Measurements from ENCODE around the gene CD180.

CD180 gene

DNA sequence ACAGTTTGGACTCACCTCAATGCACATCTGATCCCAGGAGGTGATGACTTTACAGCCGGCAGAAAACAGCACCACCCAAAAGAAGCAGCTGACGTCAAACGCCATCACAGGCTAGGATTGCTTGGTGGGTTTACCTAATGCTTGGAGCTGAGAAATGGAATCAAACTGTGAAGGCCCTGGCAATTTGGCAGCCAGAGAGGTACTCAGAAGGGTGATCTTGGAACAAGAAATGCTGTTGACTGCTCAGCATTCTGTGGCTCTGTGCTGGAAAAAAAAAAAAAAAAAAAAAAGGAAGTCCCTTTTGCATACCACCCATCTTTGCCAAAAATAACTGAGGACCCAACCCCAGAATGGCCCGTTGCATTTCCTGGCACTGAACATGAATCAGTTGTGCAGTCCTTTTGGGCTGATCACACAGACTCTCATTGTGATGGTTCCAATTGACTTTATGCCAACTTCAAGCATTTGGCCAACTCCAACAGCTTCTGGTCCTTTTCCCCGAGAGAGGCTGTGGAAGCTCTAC is at the start of gene CD180:
TSS of gene CD180 (minus strand) at position 263 of the 523 bp plus-strand sequence. CDS start at position 105, 158 bp downstream.
- no peak for DNase-seq

DNA sequence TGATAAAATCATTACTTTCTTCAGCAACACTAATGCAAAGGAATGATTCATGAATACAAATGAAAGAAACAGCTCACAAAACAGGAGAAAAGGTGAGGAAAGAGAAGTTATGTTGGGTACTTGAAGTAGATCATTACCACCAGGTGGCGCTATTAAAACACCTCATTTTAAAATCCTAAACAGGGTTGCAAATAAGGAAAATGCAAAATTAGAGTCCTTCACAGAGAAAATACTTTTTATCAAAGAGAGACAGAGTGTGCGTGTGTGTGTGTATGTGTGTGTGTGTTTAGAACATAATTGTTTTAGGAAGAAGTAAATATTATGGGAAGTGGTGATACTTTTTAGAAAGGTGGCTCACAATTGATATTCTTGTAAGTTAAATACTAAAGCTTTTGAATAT is 49.5 kb upstream of the CD180 start:
- DNase-seq, result peak; percentile 47

GRCh38 chr5:67245259-67245846 is 48.8 kb upstream of the CD180 start:
- no peak for DNase-seq

DNA sequence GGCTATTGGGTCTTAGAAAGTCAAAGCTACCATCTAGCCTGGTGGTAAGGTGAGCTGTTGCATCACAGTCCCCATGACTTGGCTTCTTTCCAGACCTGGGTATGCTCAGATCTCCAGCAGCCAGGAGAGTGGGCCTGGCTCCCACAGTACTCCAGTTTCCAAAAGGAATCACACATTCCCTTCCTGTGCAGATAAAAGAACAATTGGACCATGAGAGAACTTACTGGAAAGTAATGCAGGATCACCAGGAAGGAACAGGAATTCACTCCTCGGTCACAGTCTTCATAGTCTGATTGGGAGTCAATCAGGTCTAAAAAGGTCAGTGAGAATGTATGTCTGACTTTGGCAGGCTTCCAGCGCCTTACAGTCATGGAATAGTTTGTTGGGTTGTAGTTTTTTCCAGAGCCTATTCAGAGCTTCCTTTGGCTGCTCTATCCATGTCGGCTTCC is 47.8 kb upstream of the CD180 start:
- DNase-seq, result no peak

DNA sequence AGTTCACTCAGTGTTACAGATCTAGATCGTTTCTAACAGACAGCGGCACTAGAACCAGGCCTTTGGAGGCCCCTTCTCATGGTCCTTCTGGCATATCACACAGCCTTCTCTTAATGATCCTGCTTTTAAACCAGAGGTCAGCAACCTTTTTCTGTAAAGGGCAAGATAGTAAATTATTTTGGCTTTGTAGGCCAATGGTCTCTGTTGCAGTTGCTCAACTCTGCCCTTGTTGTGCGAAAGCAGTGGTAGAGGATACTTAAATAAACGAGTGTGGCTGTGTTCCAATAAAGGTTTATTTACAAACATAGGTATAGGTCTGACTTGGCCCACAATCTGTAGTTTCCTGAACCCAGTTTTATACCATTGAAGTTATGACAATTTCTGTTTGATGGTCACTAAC is 47.3 kb upstream of the CD180 start:
- DNase-seq, result no peak

DNA sequence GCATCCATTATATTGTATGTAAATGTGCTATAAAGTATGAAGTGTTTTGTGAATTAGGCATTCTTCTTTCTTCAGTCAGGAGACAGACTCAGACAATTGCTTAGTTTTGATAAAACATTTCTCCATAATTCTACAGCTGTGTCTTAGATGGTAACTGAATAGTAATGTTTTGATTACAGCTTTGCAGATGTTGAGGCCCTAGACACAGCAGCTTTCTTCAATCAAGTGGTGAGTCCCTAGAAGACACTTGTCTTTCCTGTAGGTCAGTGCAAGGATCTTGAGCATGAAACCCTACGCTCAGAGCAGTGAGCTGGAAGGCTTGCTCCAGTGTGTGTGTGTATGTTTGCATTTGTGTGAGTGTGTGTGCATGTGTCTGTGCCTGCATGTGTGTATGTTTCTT is 46.8 kb upstream of the CD180 start:
- no peak for DNase-seq

DNA sequence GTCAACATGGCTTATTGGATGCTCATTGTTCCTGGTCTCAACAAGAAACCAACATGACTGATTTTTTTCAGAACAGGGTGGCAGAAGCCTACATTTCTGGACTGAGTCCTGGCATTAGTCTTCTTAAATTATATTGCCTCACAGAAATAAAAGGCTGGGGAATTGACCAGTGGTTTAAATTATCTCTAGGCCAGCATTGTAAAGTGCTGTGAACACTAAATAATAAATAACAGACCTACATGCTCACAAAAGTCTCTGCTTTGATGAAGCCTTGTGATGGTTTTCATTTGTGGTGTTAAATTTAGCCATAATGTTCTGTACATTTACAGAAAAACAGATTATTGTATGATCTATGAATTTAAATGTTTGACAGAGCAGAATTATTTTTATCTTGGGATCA is 44.7 kb upstream of the CD180 start:
- DNase-seq, result no peak

DNA sequence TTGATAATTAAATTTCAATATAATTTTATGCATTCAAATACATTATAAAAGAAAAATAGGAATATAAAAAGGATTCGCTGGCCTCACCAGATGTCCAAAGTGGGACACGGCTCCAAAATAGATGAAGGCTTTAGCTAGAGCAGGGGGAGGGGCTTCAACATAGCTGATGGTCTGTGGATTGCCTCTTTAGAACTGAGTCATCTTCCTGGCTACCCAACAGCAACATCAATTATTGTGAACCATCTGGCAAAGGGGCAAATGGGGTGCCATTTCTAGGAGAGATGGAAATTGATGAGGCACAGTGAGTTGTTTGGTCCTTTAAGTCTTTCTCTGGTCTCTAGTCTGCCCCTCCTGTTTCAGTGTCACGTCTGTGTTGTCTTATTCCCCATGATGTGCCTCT is 44.2 kb upstream of the CD180 start:
- DNase-seq, result no peak

DNA sequence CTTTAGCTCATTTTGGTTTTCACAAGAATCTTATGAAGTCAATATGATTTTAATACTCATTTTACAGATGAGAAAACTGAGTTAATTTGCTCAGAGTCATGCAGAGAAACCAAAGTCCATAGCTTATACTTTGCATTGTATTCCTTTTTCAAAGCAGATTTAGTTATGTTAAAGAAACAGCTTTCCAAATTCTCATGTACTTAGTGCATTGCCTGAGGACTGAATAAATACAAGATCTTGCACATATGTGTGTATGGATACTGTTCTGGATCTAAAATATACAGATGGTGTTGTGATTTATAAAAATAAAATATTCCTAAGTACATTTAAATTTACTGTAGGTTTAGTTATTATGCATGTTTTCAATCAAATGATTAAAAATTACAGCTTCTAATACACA is 43.5 kb upstream of the CD180 start:
- DNase-seq, result no peak

DNA sequence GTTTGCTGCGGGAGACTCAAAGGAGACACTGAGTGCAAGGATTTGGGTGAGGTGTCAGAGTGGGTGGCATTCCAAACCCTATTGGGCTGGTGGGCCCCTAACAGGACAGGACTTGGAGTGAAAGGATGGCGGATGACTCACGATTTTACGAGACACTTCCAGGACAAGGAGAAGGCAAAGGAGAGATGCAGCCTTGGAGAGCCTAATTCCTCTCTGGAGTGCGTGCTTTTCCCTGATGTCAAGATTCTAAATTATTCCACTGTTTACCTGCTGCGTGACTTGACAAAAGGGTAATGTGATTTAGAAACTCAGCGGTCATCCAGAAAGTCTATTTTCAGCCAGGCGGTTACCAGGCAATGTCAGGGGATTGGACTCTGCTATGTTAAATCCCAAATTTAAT is 41.6 kb upstream of the CD180 start:
- no peak for DNase-seq

DNA sequence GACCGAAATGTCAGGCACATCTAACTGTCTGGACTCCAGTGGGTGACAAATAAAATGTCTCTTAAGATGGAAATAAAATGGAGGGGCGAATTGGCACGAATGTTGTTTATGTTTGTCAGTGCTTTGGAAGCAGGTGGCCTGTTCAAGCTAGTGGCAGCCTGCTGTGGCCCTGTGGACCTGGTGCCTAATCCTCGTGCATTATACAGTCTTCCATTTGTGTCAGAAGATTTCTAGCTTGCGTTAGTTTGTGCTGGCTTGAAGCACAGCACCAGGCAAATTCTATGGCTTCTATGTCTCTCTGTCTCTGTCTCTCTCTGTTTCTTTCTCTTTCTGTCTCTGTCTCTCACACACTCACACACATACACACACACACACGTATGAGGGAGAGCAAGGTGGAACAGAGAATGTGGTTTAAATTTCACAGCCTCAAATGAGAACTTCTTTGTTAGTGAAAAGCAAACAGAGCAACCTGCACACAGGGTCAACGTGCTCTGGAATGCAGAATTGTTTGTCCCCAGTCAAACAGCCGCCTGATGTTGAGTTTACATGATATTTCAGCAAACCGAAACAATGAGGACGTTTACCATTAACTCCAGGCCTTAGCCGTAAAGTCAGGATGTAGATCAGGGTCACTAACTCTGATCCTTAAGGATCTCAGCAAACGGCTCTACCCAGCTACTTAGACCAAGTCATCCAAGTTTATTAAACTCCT is 39.0 kb upstream of the CD180 start:
- no peak for DNase-seq

GRCh38 chr5:67234671-67235176 is 38.1 kb upstream of the CD180 start:
- peak; percentile 49 for DNase-seq

GRCh38 chr5:67233075-67233474 is 36.5 kb upstream of the CD180 start:
- no peak for DNase-seq

GRCh38 chr5:67223211-67223610 is 26.6 kb upstream of the CD180 start:
- no peak for DNase-seq

- DNase-seq, result no peak
These were observed 25.8 kb upstream of the CD180 start for GRCh38 chr5:67222243-67223025.

- DNase-seq, result no peak
These were observed 25.1 kb upstream of the CD180 start for GRCh38 chr5:67221487-67222242.

DNA sequence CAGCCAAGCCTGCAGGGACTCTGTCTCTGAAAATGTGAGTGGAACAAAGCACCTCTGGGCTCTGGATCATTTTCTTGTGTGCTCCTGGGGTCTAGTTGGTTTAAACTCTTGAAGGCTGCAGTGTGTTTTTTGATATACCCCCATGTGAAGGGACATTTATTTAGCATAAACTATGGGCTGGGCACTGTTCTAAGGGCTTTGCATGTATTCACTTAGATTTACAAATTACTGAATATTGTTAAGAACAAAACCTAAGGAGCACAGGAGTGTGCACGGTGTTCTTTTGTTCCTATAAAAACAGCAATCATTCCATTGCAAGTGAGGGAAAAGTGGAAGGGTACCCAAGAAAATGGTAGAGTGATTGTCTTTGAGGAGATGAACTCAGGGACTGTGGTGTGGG is 20.0 kb upstream of the CD180 start:
- DNase-seq, result no peak

DNA sequence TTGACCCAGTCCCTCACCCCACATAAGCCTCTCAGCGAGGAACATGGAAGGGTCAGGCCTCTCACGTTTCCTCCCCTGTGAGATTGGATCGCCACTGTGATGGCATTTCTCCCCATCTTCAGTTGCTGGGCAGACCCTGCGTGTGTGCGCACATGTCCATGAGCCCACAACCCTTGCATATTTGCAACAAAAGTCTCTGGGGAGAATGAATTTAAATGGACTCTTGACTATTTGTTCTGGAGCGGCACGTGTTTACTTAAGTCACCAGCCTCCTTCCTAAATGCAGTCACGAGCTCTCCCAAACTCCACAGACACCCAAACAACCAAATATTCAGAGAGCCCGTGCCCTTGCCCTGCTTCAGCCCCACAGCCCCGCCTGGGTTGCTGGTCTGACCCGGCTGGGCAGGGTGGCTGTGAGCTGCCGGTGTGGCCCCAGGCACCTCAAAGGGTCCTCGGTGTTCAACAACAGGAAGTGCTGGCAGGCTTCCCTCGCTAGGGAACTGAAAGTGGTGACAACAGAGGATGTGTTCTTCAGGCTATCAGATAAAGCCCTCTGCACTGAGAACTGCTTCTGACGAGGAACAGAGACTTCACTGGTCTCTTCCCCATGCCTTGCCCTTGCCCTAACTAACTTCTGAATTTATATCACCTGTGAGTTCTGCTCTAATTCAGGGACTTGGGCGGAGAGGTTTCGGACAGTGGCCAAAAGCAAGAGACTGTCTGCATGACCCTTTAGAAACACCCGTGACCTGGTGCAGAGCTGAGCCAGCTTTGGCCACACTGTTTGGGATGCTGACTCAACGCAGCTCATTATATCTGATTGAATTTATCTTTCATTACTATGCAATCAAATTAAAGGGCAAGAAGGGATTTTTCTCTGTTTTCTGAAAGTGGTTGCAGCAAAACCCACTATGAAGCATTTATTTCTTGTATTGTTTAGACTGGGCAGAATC is 19.2 kb upstream of the CD180 start:
- DNase-seq, result no peak

DNA sequence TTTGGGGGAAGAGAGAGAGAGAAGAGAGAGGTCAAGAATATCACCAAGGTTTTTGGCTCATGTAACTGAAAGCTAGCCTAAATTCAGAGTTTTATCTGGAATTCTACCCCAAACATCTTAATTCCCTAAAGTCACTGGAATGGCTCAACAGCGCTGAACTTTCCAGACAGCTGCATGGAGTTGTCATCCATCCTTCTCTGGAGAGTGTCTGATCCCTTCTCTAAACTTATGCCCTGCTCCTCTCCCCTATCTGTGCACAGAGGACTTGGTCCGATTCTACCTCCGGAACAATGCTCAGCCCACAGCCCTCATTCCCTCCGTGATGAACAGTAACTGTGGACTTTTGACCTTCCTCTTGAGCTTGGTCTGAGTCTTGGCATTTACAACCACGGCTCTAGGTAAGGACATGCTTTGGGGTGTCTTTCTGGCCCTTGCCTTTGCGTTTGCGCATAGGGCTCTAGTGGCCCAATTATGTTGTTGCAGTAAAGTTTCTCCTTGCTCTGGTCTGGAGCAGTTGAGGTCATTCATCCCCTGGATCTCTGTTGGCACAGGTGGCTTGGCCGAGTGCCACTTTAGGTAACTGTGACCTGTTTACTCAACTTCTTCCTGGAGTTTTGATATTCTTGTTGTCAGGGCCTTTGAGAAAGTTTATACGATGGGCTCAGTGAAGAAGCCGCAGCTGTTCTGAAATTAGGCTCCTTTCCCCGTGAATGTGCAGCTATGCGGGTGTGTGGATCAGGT is 18.3 kb upstream of the CD180 start:
- DNase-seq, result no peak

GRCh38 chr5:67214036-67214435 is 17.4 kb upstream of the CD180 start:
- DNase-seq, result no peak

DNA sequence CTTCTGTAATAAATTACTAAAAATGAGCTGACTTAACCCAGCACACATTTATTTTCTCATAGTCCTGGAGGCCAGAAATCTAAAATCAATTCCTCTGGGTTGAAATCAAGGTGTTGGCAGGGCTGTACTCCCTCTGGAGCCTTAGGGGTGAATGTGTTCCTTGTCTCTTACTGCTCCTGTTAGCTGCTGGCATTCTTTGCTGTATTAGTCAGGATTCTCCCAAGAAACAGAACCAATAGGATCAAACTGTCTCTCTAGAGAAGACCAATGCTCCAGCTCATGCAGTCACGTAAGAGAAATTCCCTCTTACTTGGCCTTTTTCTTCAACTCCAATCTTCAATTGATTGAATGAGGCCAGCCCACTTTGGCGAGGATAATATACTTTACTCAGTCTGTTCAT is 15.3 kb upstream of the CD180 start:
- DNase-seq, result no peak
